Endothelial cell (in vitro differentiated cells): ENCODE results near the gene RPGRIP1. TPM values are rescaled to one million over a fixed set of nuclear protein-coding genes. Genes with fewer than 3 reads are reported as not detected.
"Not testable (repeated sequence)": the region's sequence is repeated elsewhere in the genome, so short reads cannot be mapped to it uniquely, and the experiment has no call there.

Experiments used
- DNase-seq: peaks from one replicate; pipeline ENCODE4 v3.0.0; 2021; ENCODE audit warnings: low spot score
- H3K27ac Mint-ChIP-seq: one replicate; pipeline ENCODE4 v1.8.0; 2021; ENCODE audit warnings: mixed read lengths, inconsistent platforms; ENCODE audit not compliant: unreplicated experiment
- H3K27me3 Mint-ChIP-seq: one replicate; pipeline ENCODE4 v1.8.0; 2021; ENCODE audit warnings: mild to moderate bottlenecking, moderate library complexity, mixed read lengths, inconsistent platforms; ENCODE audit not compliant: unreplicated experiment
- H3K36me3 Mint-ChIP-seq: one replicate; pipeline ENCODE4 v1.8.0; 2021; ENCODE audit warnings: mild to moderate bottlenecking, low read depth, mixed read lengths, inconsistent platforms; ENCODE audit not compliant: unreplicated experiment
- H3K4me1 Mint-ChIP-seq: one replicate; pipeline ENCODE4 v1.8.0; 2021; ENCODE audit warnings: mild to moderate bottlenecking, mixed read lengths, inconsistent platforms; ENCODE audit not compliant: unreplicated experiment
- H3K4me3 Mint-ChIP-seq: one replicate; pipeline ENCODE4 v1.8.0; 2021; ENCODE audit warnings: mild to moderate bottlenecking, mixed read lengths, inconsistent platforms; ENCODE audit not compliant: unreplicated experiment
- H3K9me3 Mint-ChIP-seq: one replicate; pipeline ENCODE4 v1.8.0; 2021; ENCODE audit warnings: mixed read lengths, inconsistent platforms; ENCODE audit not compliant: unreplicated experiment
- CTCF ChIP-seq: fragments of 200-600 bp; sonication (generic); IDR thresholded peaks from one replicate; pipeline ENCODE4 v1.5.0; 2021; ENCODE audit warnings: antibody characterized with exemption; ENCODE audit not compliant: unreplicated experiment
- total RNA-seq: library from RNA; stranded (reverse); fragmentation: NEBNext Ultra II Directional; extraction: Animal tissue kit (Norgen Biotek cat#: 25700); gene quantifications from one replicate; pipeline ENCODE4 v1.2.1, GENCODE V29; 2021; ENCODE audit not compliant: unreplicated experiment

RPGRIP1 gene
- total RNA-seq, 1 donor from 2014 or later = 1.5 TPM

- H3K36me3 Mint-ChIP-seq = peaks cover 4% of the 10 kb centered on the region
- no peak for DNase-seq
- TF ChIP-seq CTCF = no peak
- H3K4me1 Mint-ChIP-seq = no peaks in the 10 kb centered on the region
- peaks cover 6% of the 10 kb centered on the region for H3K27me3 Mint-ChIP-seq
- no peak overlapping the region for H3K27ac Mint-ChIP-seq
- no peak overlapping the region for H3K4me3 Mint-ChIP-seq
- H3K9me3 Mint-ChIP-seq = no peaks in the 10 kb centered on the region
These were observed 7.3 kb downstream of the RPGRIP1 start for GRCh38 chr14:21287168-21287567.

GRCh38 chr14:21294026-21294425, 14.1 kb downstream of the RPGRIP1 start:
- not testable (repeated sequence) for H3K9me3 Mint-ChIP-seq, H3K27ac Mint-ChIP-seq, H3K4me3 Mint-ChIP-seq, DNase-seq, H3K27me3 Mint-ChIP-seq, H3K36me3 Mint-ChIP-seq, H3K4me1 Mint-ChIP-seq

GRCh38 chr14:21298358-21298757, 18.5 kb downstream of the RPGRIP1 start:
- no peak overlapping the region for H3K4me3 Mint-ChIP-seq
- no peaks in the 10 kb centered on the region for H3K4me1 Mint-ChIP-seq
- H3K27ac Mint-ChIP-seq = no peak overlapping the region
- peaks cover 2% of the 10 kb centered on the region for H3K36me3 Mint-ChIP-seq
- no peak for DNase-seq
- TF ChIP-seq CTCF = no peak
- H3K27me3 Mint-ChIP-seq = no peaks in the 10 kb centered on the region
- H3K9me3 Mint-ChIP-seq = no peaks in the 10 kb centered on the region

- H3K4me3 Mint-ChIP-seq = no peak overlapping the region
- no peaks in the 10 kb centered on the region for H3K4me1 Mint-ChIP-seq
- H3K36me3 Mint-ChIP-seq = no peaks in the 10 kb centered on the region
- no peaks in the 10 kb centered on the region for H3K9me3 Mint-ChIP-seq
- TF ChIP-seq CTCF = no peak
- H3K27ac Mint-ChIP-seq = no peak overlapping the region
- H3K27me3 Mint-ChIP-seq = no peaks in the 10 kb centered on the region
- no peak for DNase-seq
These were observed 19.8 kb downstream of the RPGRIP1 start for GRCh38 chr14:21299562-21300130.

GRCh38 chr14:21300892-21301291, 21.0 kb downstream of the RPGRIP1 start:
- no peak for TF ChIP-seq CTCF
- H3K4me3 Mint-ChIP-seq = no peak overlapping the region
- DNase-seq = peak; percentile 41

More at GRCh38 chr14:21300892-21301291, 21.0 kb downstream of the RPGRIP1 start:
- Mint-ChIP-seq H3K27me3 (no peaks in the 10 kb centered on the region), H3K36me3 (no peaks in the 10 kb centered on the region), H3K4me1 (no peaks in the 10 kb centered on the region), H3K27ac (no peak overlapping the region), H3K9me3 (no peaks in the 10 kb centered on the region)
